H1 (cell line): ENCODE results near the gene NCOA6. TPM values are rescaled to one million over a fixed set of nuclear protein-coding genes. Genes with fewer than 3 reads are reported as not detected.
A peak's percentile ranks its signal among the peaks of the same experiment; 100 is the strongest.

Source experiments
- CTCF ChIA-PET: fragments of 300-600 bp; sonication (Branson Sonifier 250); formaldehyde crosslinking; loops from one replicate; lab custom pipeline; 2021; ENCODE audit not compliant: partially characterized antibody; lab: Charles Lee
- POLR2A ChIA-PET: fragments of 300-600 bp; sonication (Branson Sonifier 250); formaldehyde crosslinking; loops from one replicate; lab custom pipeline; 2021; ENCODE audit warnings: inconsistent platforms; ENCODE audit not compliant: partially characterized antibody; lab: Charles Lee
- DNase-seq, 2 experiments: peaks; one replicate each; pipeline versions ENCODE4 v3.0.0 to v3.0.0-alpha.2; 2010 to 2022; ENCODE audit warnings: low spot score in 2 of 2, low read depth in 1 of 2, mixed read lengths in 1 of 2
- FAIRE-seq: peaks from 2 replicates; lab custom pipeline; 2011; peaks lifted over from hg19 to GRCh38; lab: Jason Lieb, UNC
- H2AFZ ChIP-seq: 2 replicates; pipeline ENCODE4 v1.8.1; 2012; ENCODE audit warnings: low read length, inconsistent platforms
- H2AK5ac ChIP-seq: 2 replicates; pipeline ENCODE4 v1.6.1; 2013; ENCODE audit warnings: low read depth, low read length
- H2BK120ac ChIP-seq: replicated peaks from 2 replicates; pipeline ENCODE3; 2013; ENCODE audit warnings: low read depth, low read length, inconsistent platforms
- H2BK12ac ChIP-seq: 2 replicates; pipeline ENCODE4 v1.6.1; 2013; ENCODE audit warnings: low read depth, low read length
- H2BK15ac ChIP-seq: 2 replicates; pipeline ENCODE4 v1.6.1; 2013; ENCODE audit warnings: low read length
- H2BK20ac ChIP-seq: 2 replicates; pipeline ENCODE4 v1.6.1; 2013; ENCODE audit warnings: low read length
- H2BK5ac ChIP-seq: 2 replicates; pipeline ENCODE4 v1.6.1; 2013; ENCODE audit warnings: low read depth, low read length
- H3K14ac ChIP-seq: 2 replicates; pipeline ENCODE4 v1.6.1; 2013; ENCODE audit warnings: inconsistent platforms; ENCODE audit not compliant: insufficient read length
- H3K18ac ChIP-seq: 2 replicates; pipeline ENCODE4 v1.6.1; 2013; ENCODE audit warnings: low read length; ENCODE audit errors: extremely low read depth
- H3K23ac ChIP-seq: 2 replicates; pipeline ENCODE4 v1.6.1; 2013; ENCODE audit warnings: inconsistent platforms; ENCODE audit not compliant: insufficient read length
- H3K23me2 ChIP-seq: 2 replicates; pipeline ENCODE4 v1.6.1; 2013; ENCODE audit warnings: low read depth, low read length
- H3K27ac ChIP-seq: 2 replicates; pipeline ENCODE4 v1.6.1; 2011; ENCODE audit warnings: low read depth, low read length, inconsistent platforms
- H3K27me3 ChIP-seq, 4 experiments: replicated peaks in 1 of 4; 1 replicate in 1 of 4; 2 replicates in 3 of 4; pipeline versions ENCODE4 v1.6.1 to v1.8.1; 2011 to 2013; ENCODE audit warnings: low read length in 3 of 4, mild to moderate bottlenecking in 3 of 4, inconsistent platforms in 2 of 4, mixed read lengths in 2 of 4, moderate library complexity in 1 of 4; ENCODE audit not compliant: control insufficient read depth in 3 of 4, insufficient read depth in 3 of 4; ENCODE audit errors: extremely low read depth in 1 of 4
- H3K36me3 ChIP-seq, 4 experiments: 2 replicates each; pipeline versions ENCODE4 v1.6.1 to v1.8.1; 2011 to 2013; ENCODE audit warnings: mild to moderate bottlenecking in 4 of 4, low read length in 3 of 4, moderate library complexity in 2 of 4, control low read depth in 1 of 4, inconsistent platforms in 1 of 4; ENCODE audit not compliant: insufficient read depth in 4 of 4, control insufficient read depth in 2 of 4
- H3K4ac ChIP-seq: replicated peaks from 2 replicates; pipeline ENCODE3; 2013; ENCODE audit warnings: low read length, low read depth, mixed read lengths, inconsistent platforms; ENCODE audit not compliant: insufficient read length
- H3K4me1 ChIP-seq, 4 experiments: replicated peaks in 1 of 4; 1 replicate in 1 of 4; 2 replicates in 3 of 4; pipeline versions ENCODE4 v1.6.1 to v1.8.1; 2011 to 2013; ENCODE audit warnings: low read length in 3 of 4, inconsistent platforms in 2 of 4, mixed read lengths in 1 of 4; ENCODE audit not compliant: insufficient read depth in 4 of 4, control insufficient read depth in 3 of 4
- H3K4me2 ChIP-seq, 2 experiments: 2 replicates each; pipeline versions ENCODE4 v1.6.1 to v1.8.1; 2011 to 2013; ENCODE audit warnings: low read depth in 2 of 2, low read length in 2 of 2, control low read depth in 1 of 2, inconsistent platforms in 1 of 2, mild to moderate bottlenecking in 1 of 2; ENCODE audit not compliant: insufficient read depth in 1 of 2
- H3K4me3 ChIP-seq, 4 experiments: fragments of 200-600, 300-600 bp in 1 of 4; sonication (generic), shearing (Covaris generic), sonication (Bioruptor Twin) in 1 of 4; 2 replicates each; pipeline versions ENCODE4 v1.5.1 to v1.8.1; 2011 to 2016; ENCODE audit warnings: low read length in 4 of 4, low read depth in 3 of 4, control low read depth in 2 of 4, inconsistent platforms in 2 of 4, mild to moderate bottlenecking in 2 of 4, mixed read lengths in 1 of 4, moderate library complexity in 1 of 4; ENCODE audit not compliant: insufficient read depth in 2 of 4; ENCODE audit errors: extremely low read depth in 1 of 4
- H3K56ac ChIP-seq: replicated peaks from 2 replicates; pipeline ENCODE3; 2013; ENCODE audit warnings: low read depth, mild to moderate bottlenecking, mixed read lengths, low read length, inconsistent platforms; ENCODE audit not compliant: insufficient read length
- H3K79me1 ChIP-seq: 2 replicates; pipeline ENCODE4 v1.6.1; 2013; ENCODE audit warnings: low read depth, low read length, control low read depth
- H3K79me2 ChIP-seq, 2 experiments: 2 replicates each; pipeline versions ENCODE4 v1.6.1 to v1.8.1; 2012 to 2013; ENCODE audit warnings: low read length in 2 of 2, mild to moderate bottlenecking in 2 of 2, inconsistent platforms in 1 of 2; ENCODE audit not compliant: insufficient read depth in 2 of 2, control insufficient read depth in 1 of 2
- H3K9ac ChIP-seq, 4 experiments: replicated peaks in 1 of 4; 1 replicate in 1 of 4; 2 replicates in 3 of 4; pipeline versions ENCODE4 v1.6.1 to v1.8.1; 2011 to 2013; ENCODE audit warnings: low read depth in 3 of 4, low read length in 3 of 4, control low read depth in 2 of 4, mild to moderate bottlenecking in 2 of 4, moderate library complexity in 2 of 4, inconsistent platforms in 1 of 4; ENCODE audit errors: extremely low read depth in 1 of 4
- H3K9me3 ChIP-seq, 2 experiments: 2 replicates each; pipeline versions ENCODE4 v1.6.1 to v1.8.1; 2012 to 2013; ENCODE audit warnings: mild to moderate bottlenecking in 2 of 2, moderate library complexity in 2 of 2, control low read depth in 1 of 2, inconsistent platforms in 1 of 2, low read depth in 1 of 2, low read length in 1 of 2, mixed read lengths in 1 of 2; ENCODE audit not compliant: insufficient read depth in 2 of 2
- H4K20me1 ChIP-seq, 2 experiments: replicated peaks in 1 of 2; 2 replicates each; pipeline versions ENCODE3 to v1.8.1; 2011 to 2013; ENCODE audit warnings: inconsistent platforms in 2 of 2, low read length in 2 of 2, mild to moderate bottlenecking in 1 of 2; ENCODE audit not compliant: insufficient read depth in 2 of 2, control insufficient read depth in 1 of 2
- H4K5ac ChIP-seq: 2 replicates; pipeline ENCODE4 v1.6.1; 2013; ENCODE audit warnings: low read length, low read depth, mixed read lengths, inconsistent platforms; ENCODE audit not compliant: insufficient read length
- H4K8ac ChIP-seq: 2 replicates; pipeline ENCODE4 v1.8.0; 2013; ENCODE audit warnings: mild to moderate bottlenecking, moderate library complexity, low read length, inconsistent platforms; ENCODE audit not compliant: insufficient read depth; ENCODE audit errors: extremely low read depth
- H4K91ac ChIP-seq: replicated peaks from 2 replicates; pipeline ENCODE3; 2013; ENCODE audit warnings: low read length, mixed read lengths, inconsistent platforms; ENCODE audit not compliant: insufficient read length
- BCL11A ChIP-seq, 2 experiments: IDR thresholded peaks; one replicate each; pipeline ENCODE4 v1.6.1; 2011; ENCODE audit warnings: low read depth in 2 of 2, low read length in 2 of 2, mild to moderate bottlenecking in 2 of 2
- CBX5 ChIP-seq: fragments of 300-800, 300-1000 bp; sonication (generic); IDR thresholded peaks from 2 replicates; pipeline ENCODE4 v1.7.1; 2016; ENCODE audit warnings: antibody characterized with exemption, low read length, low read depth
- EGR1 ChIP-seq: IDR thresholded peaks from 2 replicates; pipeline ENCODE4 v1.6.1; 2011; ENCODE audit warnings: low read depth, low read length, borderline replicate concordance
- HDAC2 ChIP-seq, 2 experiments: fragments of 300-600 bp in 1 of 2; sonication (generic) in 1 of 2; IDR thresholded peaks; 2 replicates each; pipeline ENCODE4 v1.6.1; 2011 to 2012; ENCODE audit warnings: low read depth in 2 of 2, low read length in 2 of 2, mild to moderate bottlenecking in 2 of 2, moderate library complexity in 2 of 2, borderline replicate concordance in 1 of 2, inconsistent platforms in 1 of 2
- KDM1A ChIP-seq: fragments of 200-600, 300-600 bp; sonication (generic); IDR thresholded peaks from 2 replicates; pipeline ENCODE4 v1.7.1; 2016; ENCODE audit warnings: mild to moderate bottlenecking, low read length, borderline replicate concordance
- MAFK ChIP-seq: IDR thresholded peaks from 2 replicates; pipeline ENCODE4 v1.6.1; 2012; ENCODE audit warnings: low read depth, mild to moderate bottlenecking, improper control_type of control experiment, low read length
- RNF2 ChIP-seq: fragments of 200-900, 300-1000 bp; sonication (generic); IDR thresholded peaks from 2 replicates; pipeline ENCODE4 v1.7.1; 2016; ENCODE audit warnings: borderline replicate concordance, low read depth, mild to moderate bottlenecking, antibody characterized with exemption, low read length; ENCODE audit not compliant: poor library complexity, severe bottlenecking; ENCODE audit errors: missing control alignments
- SIN3A ChIP-seq, 2 experiments: IDR thresholded peaks in 1 of 2; conservative IDR thresholded peaks in 1 of 2; 2 replicates each; pipeline ENCODE4 v1.6.1; 2011 to 2012; ENCODE audit warnings: low read length in 2 of 2, improper control_type of control experiment in 1 of 2, low read depth in 1 of 2, mild to moderate bottlenecking in 1 of 2
- SP1 ChIP-seq: IDR thresholded peaks from 2 replicates; pipeline ENCODE4 v1.6.1; 2011; ENCODE audit warnings: low read depth, low read length
- whole genome bisulfite sequencing, 2 experiments: shearing (Covaris generic) in 1 of 2; methylation state at CpG; one replicate each; pipeline versions ENCODE4 v1.1.6 to v1.1.7; 2013 to 2015; ENCODE audit warnings: low lambda C conversion rate in 2 of 2, mixed read lengths in 2 of 2, inconsistent platforms in 1 of 2, low coverage in 1 of 2, missing lambda C conversion rate in 1 of 2; ENCODE audit not compliant: insufficient replicate concordance in 2 of 2, insufficient coverage in 1 of 2, insufficient read length in 1 of 2; ENCODE audit errors: extremely low coverage in 1 of 2, missing lambda C conversion rate in 1 of 2; 5-methylcytosine and 5-hydroxymethylcytosine counted together
- polyA plus RNA-seq, 7 experiments: library from polyadenylated mRNA; depleted of rRNA in 3 of 7; stranded (reverse) in 5 of 7; unstranded in 2 of 7; fragments of >200 nt in 5 of 7; fragments of 200-250 nt in 2 of 7; gene quantifications; 1 replicate in 5 of 7; 2 replicates in 1 of 7; 4 replicates in 1 of 7; pipeline versions ENCODE4 v1.2.1 to v1.2.3, GENCODE V29; 2011 to 2013; ENCODE audit warnings: missing spikeins in 2 of 7, mixed read lengths in 2 of 7
- total RNA-seq: library from RNA; stranded (reverse); fragmentation: NEBNext Ultra II Directional; extraction: Animal tissue kit (Norgen Biotek cat#: 25700); gene quantifications from 2 replicates; pipeline ENCODE4 v1.2.1, GENCODE V29; 2021
- TF ChIP-seq, protein P1 (sequence below): IDR thresholded peaks from 2 replicates; pipeline ENCODE4 v1.6.1; 2011; ENCODE audit warnings: low read length, improper control_type of control experiment

NCOA6 gene
- total and polyA plus RNA-seq, 2 of the 8 experiments (the other 6 are each of a cell fraction or from before 2014, with no cell fraction given): 9.0 to 9.5 TPM

DNA sequence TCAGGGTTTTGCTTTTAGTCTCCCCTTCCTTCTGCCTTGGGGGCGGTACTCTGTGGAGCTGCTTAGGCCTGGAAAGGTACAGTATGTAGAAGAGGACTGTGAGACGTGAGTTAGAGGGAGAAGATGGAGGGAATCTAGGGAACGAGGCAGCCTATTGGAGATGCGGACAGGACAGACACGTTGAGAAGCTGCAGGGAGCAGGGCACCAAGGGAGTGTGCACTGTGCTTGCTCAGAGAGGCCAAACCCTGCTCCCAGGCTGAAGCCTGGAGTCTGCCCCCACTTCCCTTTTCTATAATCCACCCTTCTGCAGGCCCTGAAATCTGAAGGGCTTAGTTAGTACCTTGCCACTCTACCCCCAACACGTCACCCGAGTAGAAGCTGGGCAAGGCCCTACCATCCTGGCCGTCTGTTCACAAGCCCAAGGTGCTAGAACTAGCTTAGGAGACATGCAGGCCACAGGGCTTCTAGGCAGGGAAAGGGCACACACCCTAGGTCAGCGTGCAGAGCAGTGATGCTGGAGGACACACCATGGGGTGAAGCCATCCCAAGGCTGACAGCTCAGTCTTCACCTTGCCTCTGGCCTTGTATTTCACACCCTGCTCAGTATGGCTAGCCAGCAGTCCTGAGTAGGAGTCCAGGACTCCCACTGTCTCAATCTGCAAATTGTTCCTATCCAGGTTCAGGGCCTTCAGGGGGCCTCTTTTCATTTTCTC lies 114.4 kb downstream of the NCOA6 start:
- Histone ChIP-seq H2BK120ac (no peak overlapping the region), H3K14ac (no peak overlapping the region), H4K8ac (peak overlapping the region; percentile 22), H3K79me1 (no peaks in the 10 kb centered on the region), H2AFZ (no peak overlapping the region), H3K79me2 (no peaks in the 10 kb centered on the region), H3K27me3 (peaks cover 9 to 28% (median 21%) of the 10 kb centered on the region in 4 experiments), H3K9me3 (no peaks in the 10 kb centered on the region), H3K4me1 (peaks cover 0 to 4% (median 1%) of the 10 kb centered on the region in 4 experiments; a peak in 3 of 7 replicates), H3K9ac (no peak overlapping the region), H2BK12ac (no peak overlapping the region), H2BK15ac (no peak overlapping the region), H2BK5ac (no peak overlapping the region), H4K20me1 (peaks cover 0 to 8% of the 10 kb centered on the region in 2 experiments), H2AK5ac (no peak overlapping the region), H3K36me3 (no peaks in the 10 kb centered on the region), H3K4ac (no peak overlapping the region), H3K4me3 (no peak overlapping the region; a peak in 1 of 8 replicates), H4K5ac (no peak overlapping the region), H3K23ac (no peak overlapping the region), H2BK20ac (no peak overlapping the region), H3K56ac (no peak overlapping the region), H3K23me2 (peaks cover 12% of the 10 kb centered on the region; the same call in 1 of the 2 replicates), H3K27ac (no peak overlapping the region), H3K4me2 (peak overlapping the region in 1 of 2 experiments; percentile 80; a peak in 2 of 4 replicates), H4K91ac (no peak overlapping the region), H3K18ac (no peak overlapping the region)
- ChIA-PET CTCF (interaction anchor here (0.6 to 6.5 kb wide), 6 partner anchors 9 to 398 kb away, joined by 3 to 48 read pairs (median 3); no protein-coding TSS in a partner anchor), POLR2A (interaction anchor here (0.6 to 1.4 kb wide), 3 partner anchors 167 to 270 kb away, joined by 3 read pairs; no protein-coding TSS in a partner anchor)
- FAIRE-seq (no peak), DNase-seq (no peak)
- WGBS, 2 experiments: 78% methylated on average over 9 of the region's 9 CpGs; no CpG with 5 or more reads in 1 of the 2 experiments
- TF ChIP-seq HDAC2 (IDR thresholded peaks at IDR 0.05; ENCODE audit: borderline replicate concordance in 1 of 2, low read depth in 2 of 2, low read length in 2 of 2) (no peak), SP1 (no peak), CBX5 (no peak), BCL11A (IDR thresholded peaks at IDR 0.05; ENCODE audit: low read depth in 2 of 2, low read length in 2 of 2) (no peak), MAFK (no peak), EGR1 (no peak), RNF2 (no peak), SIN3A (conservative IDR thresholded peaks at IDR 0.05 in 1 of 2, IDR thresholded peaks at IDR 0.05 in 1 of 2; ENCODE audit: low read depth in 1 of 2, low read length in 2 of 2) (no peak), KDM1A (no peak)
- TF ChIP-seq, protein P1, sequence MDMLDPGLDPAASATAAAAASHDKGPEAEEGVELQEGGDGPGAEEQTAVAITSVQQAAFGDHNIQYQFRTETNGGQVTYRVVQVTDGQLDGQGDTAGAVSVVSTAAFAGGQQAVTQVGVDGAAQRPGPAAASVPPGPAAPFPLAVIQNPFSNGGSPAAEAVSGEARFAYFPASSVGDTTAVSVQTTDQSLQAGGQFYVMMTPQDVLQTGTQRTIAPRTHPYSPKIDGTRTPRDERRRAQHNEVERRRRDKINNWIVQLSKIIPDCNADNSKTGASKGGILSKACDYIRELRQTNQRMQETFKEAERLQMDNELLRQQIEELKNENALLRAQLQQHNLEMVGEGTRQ: no peak
